ENCODE data around the gene NPLOC4.

- TF ChIP-seq CTCF (IDR thresholded peaks at IDR 0.05) (no peak), POLR2A (IDR thresholded peaks at IDR 0.05) (no peak)
These were observed 32.9 kb downstream of the NPLOC4 start for GRCh38 chr17:81603846-81604610.

Data from uterus (tissue), 2 donors.